IPS-NIHi11 (cell line): ENCODE results near the gene TIMM50.

Source experiments
- DNase-seq: peaks from one replicate; pipeline ENCODE4 v3.0.0; 2012; ENCODE audit warnings: mixed read lengths, low spot score

TIMM50 gene

DNA sequence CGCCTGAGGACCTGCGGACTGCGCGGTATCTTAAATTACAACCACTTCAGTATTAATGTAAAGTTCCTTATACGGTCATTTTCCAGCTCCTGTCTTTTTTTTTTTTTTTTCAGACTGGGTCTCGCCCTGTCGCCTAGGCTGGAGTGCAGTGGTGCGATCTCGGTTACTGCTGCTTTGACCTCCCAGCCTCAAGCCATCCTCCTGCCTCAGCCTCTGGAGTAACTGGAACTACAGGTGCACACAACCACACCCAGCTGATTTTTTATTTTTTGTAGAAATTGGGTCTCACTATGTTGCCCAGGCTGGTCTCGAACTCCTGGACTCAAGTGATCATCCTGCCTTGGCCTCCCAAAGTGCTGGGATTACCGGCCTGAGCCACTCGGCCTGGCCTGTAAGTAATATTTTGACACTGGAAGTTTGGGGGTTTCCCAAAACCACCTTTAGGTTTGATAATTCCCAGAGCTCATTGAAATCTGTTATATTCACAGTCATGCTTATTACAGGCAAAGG lies 52.4 kb downstream of the TIMM50 start:
- DNase-seq = no peak

DNA sequence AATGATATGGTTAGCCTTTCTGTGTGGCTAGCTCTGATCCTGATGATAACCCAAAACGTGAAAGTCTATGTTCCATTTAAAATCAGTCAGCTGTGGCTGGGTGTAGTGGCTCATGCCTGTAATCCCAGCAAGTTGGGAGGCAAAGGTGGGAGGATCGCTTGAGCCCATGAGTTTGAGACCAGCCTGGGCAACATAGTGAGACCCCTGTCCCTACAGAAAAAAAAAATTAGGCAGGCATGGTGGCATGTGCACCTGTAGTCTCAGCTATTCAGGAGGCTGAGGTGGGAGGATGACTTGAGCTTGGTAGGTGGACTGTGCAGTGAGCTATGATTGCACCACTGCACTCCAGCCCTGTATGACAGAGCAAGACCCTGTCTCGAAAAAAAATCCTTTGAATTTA lies 53.2 kb downstream of the TIMM50 start:
- DNase-seq = no peak

DNA sequence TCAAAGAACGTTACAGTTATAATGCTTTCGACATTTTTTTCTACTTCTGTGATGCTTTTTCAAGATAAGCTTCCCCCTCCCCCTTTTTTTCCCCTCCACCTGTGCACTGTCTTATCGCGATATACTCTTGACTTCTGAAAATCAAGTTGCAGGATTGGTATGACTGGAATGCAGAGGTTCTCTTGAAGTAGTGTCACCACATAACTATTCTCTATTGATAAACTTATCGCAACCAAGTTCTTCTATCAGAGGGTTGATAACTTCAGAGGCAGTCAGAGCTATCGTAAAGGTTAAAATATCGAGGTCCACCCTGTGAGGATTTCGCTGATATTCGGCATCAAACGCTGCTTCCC lies 58.5 kb downstream of the TIMM50 start:
- DNase-seq = peak; percentile 29

DNA sequence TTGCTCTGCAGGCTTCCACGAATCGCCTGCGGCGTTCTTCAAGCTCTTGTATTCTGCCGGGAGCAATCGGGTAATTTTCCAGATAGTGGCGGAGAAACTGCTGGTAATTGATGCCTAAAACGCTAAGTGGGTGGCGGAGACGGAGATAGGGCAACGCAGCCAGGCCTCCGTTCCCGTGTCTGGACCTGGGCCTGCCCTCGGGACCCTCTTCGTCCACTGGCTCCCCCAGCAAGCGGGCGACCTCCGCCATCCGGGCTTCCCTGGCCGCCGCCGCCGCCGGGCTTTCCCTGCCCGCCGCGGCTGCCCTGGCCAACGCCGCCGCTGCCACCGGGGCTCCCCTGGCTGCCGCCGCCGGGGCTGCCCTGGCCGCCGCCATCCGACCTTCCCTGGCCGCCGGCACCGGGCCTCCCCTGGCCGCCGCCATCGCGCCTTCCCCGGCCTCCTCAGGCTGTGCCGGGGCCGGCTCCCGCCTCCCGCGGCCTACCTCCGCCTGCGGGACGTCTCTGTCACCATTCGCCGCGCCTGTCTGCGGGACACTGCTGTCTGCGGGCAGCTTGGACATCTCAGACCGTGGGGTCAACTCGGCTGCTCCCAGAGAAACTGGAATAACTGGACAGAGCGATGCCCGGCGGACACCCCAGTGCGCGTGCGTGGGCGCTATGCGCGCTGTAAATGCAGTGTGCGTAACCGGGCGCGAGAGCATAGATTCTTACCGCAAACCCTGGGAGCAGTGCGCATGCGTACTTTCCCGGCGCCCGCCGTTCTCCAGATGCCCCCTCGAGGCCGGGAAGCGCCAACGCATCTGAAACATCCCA lies 59.1 kb downstream of the TIMM50 start, which contains the start of gene EID2:
EID2 (minus strand) TSS at position 644 of the 815 bp plus-strand sequence; CDS start at position 562, 82 bp downstream.
- DNase-seq = peak; percentile 95

DNA sequence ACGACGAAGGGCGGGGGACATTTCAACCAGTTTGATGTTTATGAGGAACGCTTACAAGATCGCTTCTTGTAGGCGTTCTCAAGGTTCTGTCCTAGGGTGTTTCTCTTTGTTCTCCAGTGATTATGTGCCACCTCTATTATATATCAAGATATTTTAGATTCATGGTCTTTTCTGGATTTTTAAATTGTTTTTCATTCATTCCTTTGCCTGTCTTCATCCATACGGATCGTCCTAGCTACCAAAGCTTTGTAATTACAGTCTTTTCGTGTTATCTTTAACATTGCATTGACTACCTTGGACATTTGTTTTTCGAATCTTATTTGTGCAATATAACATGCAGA lies 59.7 kb downstream of the TIMM50 start:
- DNase-seq = no peak
